ENCODE data around the gene MAST3.
A peak's percentile ranks its signal among the peaks of the same experiment; 100 is the strongest.

The MAST3 gene

DNA sequence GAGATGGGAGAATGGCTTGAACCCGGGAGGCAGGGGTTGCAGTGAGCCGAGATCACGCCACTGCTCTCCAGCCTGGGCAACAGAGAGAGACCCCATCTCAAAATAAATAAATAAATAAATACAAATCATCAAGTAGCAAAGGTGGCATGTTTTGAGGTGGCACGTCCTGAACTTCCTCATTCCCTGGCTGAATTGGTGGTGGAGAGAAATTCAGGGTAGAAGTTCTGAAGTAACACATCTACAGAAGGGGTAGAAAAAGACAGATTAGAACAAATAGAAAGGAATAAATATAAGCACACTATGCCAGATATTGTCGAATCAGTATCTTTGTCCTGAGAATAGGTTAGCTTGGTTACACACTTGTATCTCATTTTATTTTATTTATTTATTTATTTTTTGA is 82.4 kb downstream of the MAST3 start:
- DNase-seq (no peak), ATAC-seq (no peak)

DNA sequence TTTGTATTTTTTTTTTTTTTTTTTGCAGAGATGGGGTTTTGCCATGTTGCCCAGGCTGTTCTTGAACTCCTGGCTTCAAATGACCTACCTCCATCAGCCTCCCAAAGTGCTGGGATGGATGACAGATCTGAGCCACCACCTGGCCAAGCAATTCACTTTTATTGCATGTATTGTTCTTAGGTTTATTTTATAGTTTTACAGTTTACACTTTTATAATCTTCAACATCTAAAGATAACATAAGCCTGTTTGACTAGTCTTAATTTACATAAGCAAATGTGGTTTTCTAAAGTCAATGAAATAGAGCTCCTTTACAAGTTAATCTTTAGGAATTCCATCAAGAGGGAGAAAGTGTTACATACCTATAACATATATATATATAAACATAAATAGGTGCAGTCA is 86.0 kb downstream of the MAST3 start:
- no peak for DNase-seq
- ATAC-seq = no peak

DNA sequence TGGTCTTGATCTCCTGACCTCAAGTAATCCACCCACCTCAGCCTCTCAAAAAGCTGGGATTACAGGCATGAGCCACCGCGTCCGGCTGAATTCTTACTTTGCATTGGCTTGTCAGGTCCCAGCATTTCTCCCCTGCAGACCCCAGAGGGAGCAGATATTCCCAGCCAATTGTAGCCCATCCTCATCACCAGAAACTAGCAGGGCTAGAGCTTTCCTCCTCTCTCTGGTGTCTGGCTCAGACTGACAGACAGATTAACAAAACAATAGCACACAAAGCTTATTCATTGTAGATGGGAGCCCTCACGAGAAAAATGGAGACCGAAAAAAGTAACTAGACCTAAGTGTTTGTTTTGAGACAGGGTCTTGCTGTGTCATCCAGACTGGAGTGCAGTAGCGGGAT is 88.0 kb downstream of the MAST3 start:
- DNase-seq = no peak
- no peak for ATAC-seq

DNA sequence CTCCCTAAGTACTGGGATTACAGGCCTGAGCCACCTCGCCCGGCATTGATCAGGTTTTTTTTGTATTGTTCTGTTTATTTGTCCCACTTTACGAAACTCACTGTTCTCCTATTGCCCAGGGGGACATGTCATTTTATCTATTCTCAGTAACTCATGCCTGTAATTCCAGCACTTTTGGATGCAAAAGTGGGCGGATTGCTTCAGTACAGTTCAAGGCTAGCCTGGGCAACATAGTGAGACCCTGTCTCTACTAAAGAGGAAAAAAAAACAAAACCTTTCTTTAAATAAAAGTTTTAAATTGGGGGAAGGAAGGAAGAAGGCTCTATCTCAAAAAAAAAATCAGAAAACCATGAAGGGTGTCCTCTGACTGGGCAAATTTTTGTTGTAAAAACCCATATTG is 92.7 kb downstream of the MAST3 start:
- DNase-seq (no peak), ATAC-seq (no peak)

DNA sequence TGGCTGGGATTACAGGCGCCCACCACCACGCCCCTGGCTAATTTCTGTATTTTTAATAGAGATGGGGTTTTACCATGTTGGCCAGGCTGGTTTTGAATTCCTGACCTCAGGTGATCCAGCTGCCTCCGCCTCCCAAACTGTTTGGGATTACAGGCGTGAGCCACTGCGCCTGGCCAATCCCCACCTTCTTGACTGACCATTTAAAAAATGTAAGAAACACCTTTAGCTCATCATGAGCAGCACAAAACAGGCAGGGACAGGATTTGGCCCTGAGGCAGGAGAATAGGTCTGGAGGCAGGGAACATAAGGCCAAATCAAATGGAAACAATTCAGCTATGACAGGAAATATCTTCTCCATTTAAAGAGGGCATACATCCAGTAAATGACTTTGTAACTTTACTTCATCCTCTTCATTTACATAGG is 94.1 kb downstream of the MAST3 start:
- DNase-seq (no peak), ATAC-seq (no peak)

DNA sequence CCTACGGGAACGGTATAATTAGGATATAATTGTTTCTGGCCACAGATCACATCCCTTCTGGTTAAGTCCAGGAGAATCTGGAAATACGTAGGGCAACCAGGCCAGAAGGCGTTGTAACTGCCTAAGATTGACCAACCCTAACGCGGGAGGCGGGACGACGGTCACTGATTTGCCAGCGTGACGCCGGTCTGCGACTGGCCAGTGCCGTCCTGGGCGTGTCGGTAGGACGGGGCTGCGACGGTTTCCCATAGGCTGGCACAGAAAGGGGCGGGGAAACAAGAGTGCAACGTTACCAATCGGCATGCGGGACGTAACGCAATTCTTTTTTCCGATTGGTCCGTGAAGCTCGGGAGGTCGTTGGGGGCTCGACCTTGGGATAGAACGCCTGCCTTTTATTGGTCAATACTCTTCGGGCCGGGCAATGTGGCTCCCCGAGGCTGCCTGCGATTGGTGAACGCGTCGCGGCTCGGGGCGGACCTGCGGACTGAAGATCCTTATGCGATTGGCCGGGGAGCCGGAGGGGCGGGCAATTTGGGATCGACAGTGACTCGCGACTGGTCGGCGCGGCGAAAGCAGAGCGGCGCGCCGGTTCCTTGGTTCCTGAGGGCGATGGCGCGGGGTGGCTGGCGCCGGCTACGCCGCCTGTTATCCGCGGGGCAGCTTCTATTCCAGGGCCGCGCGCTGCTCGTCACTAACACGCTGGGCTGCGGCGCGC is 95.3 kb downstream of the MAST3 start, which contains the start of gene MPV17L2:
MPV17L2 (plus strand) TSS at position 546 of the 715 bp plus-strand sequence; CDS start at position 610, 64 bp downstream.
- ATAC-seq = peak; percentile 95
- DNase-seq = peak; percentile 98

DNA sequence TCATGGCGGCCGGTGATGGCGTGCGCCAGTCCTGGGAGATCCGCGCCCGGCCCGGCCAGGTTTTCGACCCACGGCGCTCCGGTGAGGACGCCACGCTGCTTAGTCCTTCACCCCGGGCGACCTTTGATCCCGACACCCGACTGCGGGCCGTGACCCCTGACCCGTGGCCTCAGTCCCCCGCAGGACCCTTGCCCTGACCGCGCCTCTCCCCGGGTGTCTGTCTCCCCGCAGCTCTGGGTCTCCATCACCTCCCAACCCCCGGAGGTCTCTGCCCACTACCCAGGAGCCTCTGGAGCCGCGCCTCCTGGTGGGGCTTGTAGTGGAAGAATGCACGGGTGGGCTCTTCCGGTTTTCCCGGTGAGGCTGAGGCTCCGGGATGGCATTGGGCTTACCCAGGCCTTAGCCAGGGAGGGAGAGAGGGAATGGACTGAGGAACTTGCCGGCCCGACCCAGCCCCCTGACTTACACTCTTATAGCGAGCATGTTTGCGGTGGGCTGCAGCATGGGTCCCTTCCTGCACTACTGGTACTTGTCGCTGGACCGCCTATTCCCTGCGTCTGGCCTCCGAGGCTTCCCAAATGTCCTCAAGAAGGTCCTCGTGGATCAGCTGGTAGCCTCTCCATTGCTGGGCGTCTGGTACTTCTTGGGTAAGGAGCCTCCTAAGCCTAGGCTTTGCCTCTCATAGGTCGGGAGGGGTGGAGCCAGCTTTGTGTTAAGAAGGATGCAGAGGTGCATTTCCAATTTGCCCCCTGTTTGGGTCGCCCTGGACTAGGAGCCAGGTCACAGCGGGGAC is 96.0 kb downstream of the MAST3 start:
- DNase-seq = no peak
- ATAC-seq = peak; percentile 0

DNA sequence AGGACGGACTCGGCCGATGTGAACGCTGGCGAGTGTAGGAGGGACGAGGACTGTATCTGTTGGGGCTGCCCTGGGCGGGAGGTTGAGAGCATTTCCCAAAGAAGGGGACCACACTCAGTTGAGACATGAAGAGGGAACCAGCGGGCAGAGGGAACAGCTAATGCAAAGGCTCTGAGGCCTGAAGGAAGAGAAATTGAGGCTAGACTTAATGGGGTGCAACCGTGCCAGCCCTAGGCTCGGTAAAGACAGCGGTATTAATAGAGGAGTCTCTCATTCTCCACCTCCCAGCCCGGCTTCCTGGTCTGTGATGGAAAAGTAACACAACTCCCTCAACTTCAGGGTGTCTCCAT is 96.6 kb downstream of the MAST3 start:
- no peak for DNase-seq
- ATAC-seq = no peak

DNA sequence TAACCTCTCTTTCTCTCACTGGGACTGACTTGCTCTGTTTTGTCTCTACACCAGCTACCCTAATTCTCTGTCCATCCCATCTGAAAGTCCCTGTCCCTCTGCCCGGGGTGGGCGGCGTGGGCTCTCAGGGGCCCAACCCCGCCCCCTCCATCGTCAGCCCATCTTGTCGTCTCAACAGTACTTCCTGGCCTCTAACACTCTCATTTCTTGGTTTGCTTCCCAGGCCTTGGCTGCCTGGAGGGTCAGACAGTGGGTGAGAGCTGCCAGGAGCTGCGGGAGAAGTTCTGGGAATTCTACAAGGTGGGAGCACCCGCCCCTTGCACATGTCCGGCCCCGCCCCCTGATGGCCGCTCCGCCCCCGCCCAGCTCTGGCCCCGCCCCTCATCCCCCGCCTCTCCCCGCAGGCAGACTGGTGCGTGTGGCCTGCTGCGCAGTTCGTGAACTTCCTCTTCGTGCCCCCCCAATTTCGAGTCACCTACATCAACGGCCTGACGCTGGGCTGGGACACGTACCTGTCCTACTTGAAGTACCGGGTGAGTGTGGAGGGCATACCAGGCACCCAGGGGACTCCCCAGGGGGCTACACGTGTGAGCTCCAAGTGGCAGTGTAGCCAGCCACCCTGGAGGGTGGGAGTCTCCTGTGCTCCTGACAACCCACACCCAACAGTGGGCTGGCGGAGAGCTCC is 97.1 kb downstream of the MAST3 start:
- DNase-seq (peak; percentile 57), ATAC-seq (no peak)

DNA sequence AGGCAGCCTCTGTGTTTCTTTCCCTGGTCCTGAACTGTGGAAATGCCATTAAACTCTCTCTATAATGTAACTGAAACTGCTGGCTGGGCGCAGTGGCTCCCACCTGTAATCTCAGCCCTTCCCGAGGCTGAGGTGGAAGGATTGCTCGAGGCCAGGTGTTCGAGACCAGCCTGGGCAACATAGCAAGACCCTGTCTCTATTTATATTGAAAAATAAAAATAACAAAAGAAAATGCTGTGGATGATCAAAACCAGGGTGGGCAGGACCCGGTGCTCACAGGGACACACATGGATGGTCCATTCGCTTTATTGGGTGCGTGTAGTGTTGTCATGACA is 98.9 kb downstream of the MAST3 start:
- no peak for DNase-seq
- no peak for ATAC-seq

DNA sequence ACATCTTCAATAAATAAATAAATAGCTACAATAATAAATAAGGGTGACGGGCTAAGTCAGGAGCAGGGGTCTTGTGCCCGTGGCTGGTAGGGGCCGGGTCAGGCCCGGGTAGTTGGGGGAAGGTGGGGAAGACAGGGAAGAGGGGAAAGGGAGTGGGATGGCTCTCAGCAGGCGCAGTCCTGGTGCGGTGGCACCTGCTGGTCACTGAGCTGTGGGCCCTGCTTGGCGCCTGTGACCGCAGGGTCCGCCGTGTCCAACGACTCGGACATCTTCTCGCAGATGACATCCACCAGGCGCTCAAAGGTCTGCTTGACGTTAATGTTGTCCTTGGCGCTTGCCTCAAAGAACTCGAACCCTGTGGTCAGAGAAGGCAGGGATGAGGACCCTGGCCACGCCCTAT is 99.7 kb downstream of the MAST3 start:
- ATAC-seq (no peak), DNase-seq (no peak)

DNA sequence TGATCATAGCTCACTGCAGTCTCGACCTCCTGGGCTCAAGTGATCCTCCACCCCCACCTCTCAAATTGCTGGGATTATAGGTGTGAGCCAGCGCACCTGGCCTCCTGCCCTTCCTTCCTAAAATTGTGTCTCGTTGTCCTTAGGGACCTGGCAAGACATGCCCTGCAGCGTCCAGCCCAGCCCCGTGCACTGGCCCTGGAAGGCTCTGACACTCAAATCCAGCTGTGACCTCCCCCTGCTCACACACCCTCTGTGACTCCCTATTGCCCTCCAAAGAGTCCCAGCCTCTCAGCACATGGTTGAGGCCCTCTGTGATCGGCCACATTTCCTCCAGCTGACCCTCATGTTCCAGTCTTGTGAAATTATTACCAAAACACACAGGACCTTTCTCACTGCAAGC is 100.4 kb downstream of the MAST3 start:
- DNase-seq = no peak
- no peak for ATAC-seq

DNA sequence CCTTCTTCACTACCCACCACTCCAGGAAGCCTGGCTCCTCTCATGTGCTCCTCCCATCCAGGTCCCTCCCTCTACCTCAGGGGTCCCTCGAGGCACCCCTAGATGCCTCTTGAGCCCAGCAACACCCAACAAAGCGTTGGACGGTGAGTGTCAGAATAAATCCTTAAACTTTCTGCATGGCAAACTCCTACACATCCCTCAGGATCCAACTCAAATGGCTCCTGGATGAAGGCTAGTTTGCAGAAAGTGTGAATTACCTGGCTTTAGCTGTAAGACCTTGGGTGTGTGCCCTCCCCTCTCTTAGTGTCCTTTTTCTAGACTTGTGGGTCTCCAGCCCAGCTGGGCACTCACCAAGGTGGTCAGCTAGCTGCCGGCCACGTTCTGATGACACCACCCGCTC is 100.8 kb downstream of the MAST3 start:
- DNase-seq (no peak), ATAC-seq (no peak)
